Esophagus squamous epithelium (tissue), 4 donors: ENCODE measurements around the gene ANKRD11.

Experiments used
- POLR2A ChIP-seq, 4 donors: fragments of 450-650 bp; IDR thresholded peaks; one replicate each; pipeline ENCODE4 v1.6.1; 2017; ENCODE audit warnings: antibody characterized with exemption in 4 of 4, mild to moderate bottlenecking in 4 of 4, moderate library complexity in 3 of 4
- TF ChIP-seq, protein P1 (sequence below), 6 experiments: fragments of 450-650 bp in 4 of 6; fragments of 200-600 bp in 2 of 6; sonication (generic) in 2 of 6; IDR thresholded peaks; one replicate each; pipeline ENCODE4 v1.5.1; 2016 to 2019; ENCODE audit warnings: antibody characterized with exemption in 6 of 6, mild to moderate bottlenecking in 4 of 6, moderate library complexity in 4 of 6

DNA sequence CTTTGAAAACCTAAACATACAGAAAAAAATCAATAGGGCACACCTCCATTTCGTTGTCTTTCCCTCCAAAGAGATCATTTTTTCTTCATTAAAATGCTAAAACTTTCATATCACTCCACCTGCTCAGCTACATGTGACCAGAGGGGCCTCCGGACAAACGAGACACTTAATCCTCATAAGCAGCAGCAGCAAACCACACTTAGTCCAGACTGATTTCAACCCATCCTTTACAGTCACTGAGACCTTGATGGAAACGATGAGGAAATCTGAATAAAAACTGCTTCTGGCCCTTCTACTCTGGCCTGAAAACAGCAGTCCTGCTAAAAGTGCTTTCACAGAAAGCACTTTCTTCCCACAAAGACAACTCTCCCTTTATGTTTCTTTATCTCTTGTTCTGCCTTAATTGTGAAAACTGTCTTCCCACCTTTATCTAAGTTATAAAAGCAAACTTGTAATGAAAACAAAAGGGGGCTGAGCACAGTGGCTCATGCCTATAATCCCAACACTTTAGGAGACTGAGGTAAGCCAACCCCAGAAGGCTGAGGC, 4.6 kb downstream of the ANKRD11 start:
- TF ChIP-seq, protein P1, sequence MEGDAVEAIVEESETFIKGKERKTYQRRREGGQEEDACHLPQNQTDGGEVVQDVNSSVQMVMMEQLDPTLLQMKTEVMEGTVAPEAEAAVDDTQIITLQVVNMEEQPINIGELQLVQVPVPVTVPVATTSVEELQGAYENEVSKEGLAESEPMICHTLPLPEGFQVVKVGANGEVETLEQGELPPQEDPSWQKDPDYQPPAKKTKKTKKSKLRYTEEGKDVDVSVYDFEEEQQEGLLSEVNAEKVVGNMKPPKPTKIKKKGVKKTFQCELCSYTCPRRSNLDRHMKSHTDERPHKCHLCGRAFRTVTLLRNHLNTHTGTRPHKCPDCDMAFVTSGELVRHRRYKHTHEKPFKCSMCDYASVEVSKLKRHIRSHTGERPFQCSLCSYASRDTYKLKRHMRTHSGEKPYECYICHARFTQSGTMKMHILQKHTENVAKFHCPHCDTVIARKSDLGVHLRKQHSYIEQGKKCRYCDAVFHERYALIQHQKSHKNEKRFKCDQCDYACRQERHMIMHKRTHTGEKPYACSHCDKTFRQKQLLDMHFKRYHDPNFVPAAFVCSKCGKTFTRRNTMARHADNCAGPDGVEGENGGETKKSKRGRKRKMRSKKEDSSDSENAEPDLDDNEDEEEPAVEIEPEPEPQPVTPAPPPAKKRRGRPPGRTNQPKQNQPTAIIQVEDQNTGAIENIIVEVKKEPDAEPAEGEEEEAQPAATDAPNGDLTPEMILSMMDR (IDR thresholded peaks at IDR 0.05): no peak
- no peak for TF ChIP-seq POLR2A (IDR thresholded peaks at IDR 0.05)
